GM10266 (cell line): ENCODE results near the gene JAM3.

Source experiments
- DNase-seq: peaks from one replicate; pipeline ENCODE4 v3.0.0; 2012; ENCODE audit errors: extremely low spot score
- CTCF ChIP-seq: IDR thresholded peaks from 2 replicates; pipeline ENCODE4 v1.5.1; 2012; ENCODE audit warnings: mild to moderate bottlenecking, low read depth; ENCODE audit not compliant: control insufficient read depth, insufficient read depth; ENCODE audit errors: missing control alignments

The JAM3 gene

GRCh38 chr11:134068829-134069425 lies at the start of gene JAM3:
Gene JAM3, plus strand, starts transcription at chr11:134069072. Its CDS starts 12 bp downstream, at chr11:134069084.
- DNase-seq = peak; percentile 97

GRCh38 chr11:134019500-134019899 lies 49.4 kb upstream of the JAM3 start:
- TF ChIP-seq CTCF = no peak
- no peak for DNase-seq

More at GRCh38 chr11:134068829-134069425, at the start of gene JAM3:
- no peak for TF ChIP-seq CTCF

GRCh38 chr11:134020598-134020997 lies 48.3 kb upstream of the JAM3 start:
- DNase-seq = no peak
- no peak for TF ChIP-seq CTCF

GRCh38 chr11:134021326-134021725 lies 47.5 kb upstream of the JAM3 start:
- no peak for DNase-seq
- no peak for TF ChIP-seq CTCF

- no peak for DNase-seq
- TF ChIP-seq CTCF = no peak
Measured at GRCh38 chr11:134022748-134023147, 46.1 kb upstream of the JAM3 start.

GRCh38 chr11:134024420-134025081 lies 44.3 kb upstream of the JAM3 start:
- TF ChIP-seq CTCF = no peak
- DNase-seq = no peak

GRCh38 chr11:134025082-134025429 lies 43.8 kb upstream of the JAM3 start:
- no peak for DNase-seq
- TF ChIP-seq CTCF = no peak
